NCI-H2171 (cell line): ENCODE measurements around the gene ABCA7.

ENCODE experiments used
- DNase-seq: peaks from one replicate; lab custom pipeline; 2025; lab: John Stamatoyannopoulos, UW

ABCA7 gene

GRCh38 chr19:1002600-1002999, 37.3 kb upstream of the ABCA7 start:
- no peak for DNase-seq

- no peak for DNase-seq
Observed at GRCh38 chr19:1003283-1003682, 36.6 kb upstream of the ABCA7 start.

- DNase-seq, result no peak
Observed at GRCh38 chr19:1004204-1004802, 35.6 kb upstream of the ABCA7 start.

GRCh38 chr19:1004803-1005664, 34.9 kb upstream of the ABCA7 start:
- no peak for DNase-seq

GRCh38 chr19:1006711-1007398, 33.1 kb upstream of the ABCA7 start:
- DNase-seq, result no peak

- DNase-seq, result no peak
Observed at GRCh38 chr19:1007399-1008251, 32.3 kb upstream of the ABCA7 start.

GRCh38 chr19:1008268-1009040, 31.5 kb upstream of the ABCA7 start:
- DNase-seq, result no peak

- no peak for DNase-seq
Observed at GRCh38 chr19:1009041-1009980, 30.6 kb upstream of the ABCA7 start.

GRCh38 chr19:1009981-1010538, 29.8 kb upstream of the ABCA7 start:
- DNase-seq, result no peak

- no peak for DNase-seq
Observed at GRCh38 chr19:1010586-1011510, 29.1 kb upstream of the ABCA7 start.

- DNase-seq, result no peak
Observed at GRCh38 chr19:1011831-1012333, 28.0 kb upstream of the ABCA7 start.

GRCh38 chr19:1012334-1012733, 27.6 kb upstream of the ABCA7 start:
- DNase-seq, result no peak

- DNase-seq, result no peak
Observed at GRCh38 chr19:1013218-1013617, 26.7 kb upstream of the ABCA7 start.

GRCh38 chr19:1014161-1015060, 25.5 kb upstream of the ABCA7 start:
- DNase-seq, result no peak

GRCh38 chr19:1015061-1015781, 24.7 kb upstream of the ABCA7 start:
- no peak for DNase-seq

- no peak for DNase-seq
Observed at GRCh38 chr19:1015782-1016646, 23.9 kb upstream of the ABCA7 start.
